GM12874 (cell line): ENCODE results near the gene FEN1.

ENCODE experiments used
- TF ChIP-seq, protein P1 (sequence below): IDR thresholded peaks from 2 replicates; pipeline ENCODE4 v1.5.1; 2011; ENCODE audit warnings: low read depth, mild to moderate bottlenecking, control low read depth, low read length, moderate library complexity; ENCODE audit not compliant: insufficient read depth

Gene FEN1

DNA sequence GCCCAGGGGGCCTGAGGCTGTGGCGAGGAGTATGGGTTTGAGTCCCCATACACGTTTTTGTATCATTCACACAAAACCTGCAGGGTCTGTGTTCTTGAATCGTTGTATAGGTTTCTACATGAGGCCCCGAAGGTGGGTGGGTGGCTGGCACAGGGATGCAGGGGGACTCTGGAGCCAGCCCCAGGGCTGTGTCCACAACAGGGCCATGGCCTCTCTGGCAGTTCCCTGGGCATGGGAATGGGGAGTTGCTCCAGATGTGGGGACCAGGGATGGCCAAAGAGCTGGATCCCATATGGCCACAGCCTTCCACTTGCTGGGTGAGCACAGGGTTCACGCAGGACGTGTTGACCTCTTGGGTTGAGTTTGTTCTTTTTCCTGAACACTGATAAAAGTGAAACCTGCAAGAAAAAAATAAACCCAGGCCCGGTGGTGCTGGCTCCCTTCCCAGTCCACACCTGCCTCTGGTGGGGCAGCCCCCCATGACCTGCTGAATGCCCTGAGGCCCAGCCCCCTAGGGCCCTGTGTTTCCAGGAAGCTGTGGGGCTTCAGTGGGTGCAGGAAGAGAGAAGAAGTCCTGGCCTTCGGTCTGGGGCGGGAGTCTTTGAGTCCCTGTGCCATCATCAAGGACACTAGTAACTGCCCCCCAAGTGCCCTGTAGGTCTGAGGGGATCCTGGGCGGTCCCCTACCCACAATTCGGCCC lies 24.2 kb upstream of the FEN1 start:
- TF ChIP-seq, protein P1, sequence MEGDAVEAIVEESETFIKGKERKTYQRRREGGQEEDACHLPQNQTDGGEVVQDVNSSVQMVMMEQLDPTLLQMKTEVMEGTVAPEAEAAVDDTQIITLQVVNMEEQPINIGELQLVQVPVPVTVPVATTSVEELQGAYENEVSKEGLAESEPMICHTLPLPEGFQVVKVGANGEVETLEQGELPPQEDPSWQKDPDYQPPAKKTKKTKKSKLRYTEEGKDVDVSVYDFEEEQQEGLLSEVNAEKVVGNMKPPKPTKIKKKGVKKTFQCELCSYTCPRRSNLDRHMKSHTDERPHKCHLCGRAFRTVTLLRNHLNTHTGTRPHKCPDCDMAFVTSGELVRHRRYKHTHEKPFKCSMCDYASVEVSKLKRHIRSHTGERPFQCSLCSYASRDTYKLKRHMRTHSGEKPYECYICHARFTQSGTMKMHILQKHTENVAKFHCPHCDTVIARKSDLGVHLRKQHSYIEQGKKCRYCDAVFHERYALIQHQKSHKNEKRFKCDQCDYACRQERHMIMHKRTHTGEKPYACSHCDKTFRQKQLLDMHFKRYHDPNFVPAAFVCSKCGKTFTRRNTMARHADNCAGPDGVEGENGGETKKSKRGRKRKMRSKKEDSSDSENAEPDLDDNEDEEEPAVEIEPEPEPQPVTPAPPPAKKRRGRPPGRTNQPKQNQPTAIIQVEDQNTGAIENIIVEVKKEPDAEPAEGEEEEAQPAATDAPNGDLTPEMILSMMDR, result no peak

GRCh38 chr11:61769169-61769920 lies 23.4 kb upstream of the FEN1 start:
- TF ChIP-seq, protein P1, result peak; percentile 24; the same call in 1 of the 2 replicates

- TF ChIP-seq, protein P1, result no peak
These were observed 22.6 kb upstream of the FEN1 start for GRCh38 chr11:61769946-61770683.

- TF ChIP-seq, protein P1, result no peak
These were observed 21.4 kb upstream of the FEN1 start for GRCh38 chr11:61771195-61771894.

GRCh38 chr11:61771985-61772455 lies 20.7 kb upstream of the FEN1 start:
- TF ChIP-seq, protein P1, result no peak

DNA sequence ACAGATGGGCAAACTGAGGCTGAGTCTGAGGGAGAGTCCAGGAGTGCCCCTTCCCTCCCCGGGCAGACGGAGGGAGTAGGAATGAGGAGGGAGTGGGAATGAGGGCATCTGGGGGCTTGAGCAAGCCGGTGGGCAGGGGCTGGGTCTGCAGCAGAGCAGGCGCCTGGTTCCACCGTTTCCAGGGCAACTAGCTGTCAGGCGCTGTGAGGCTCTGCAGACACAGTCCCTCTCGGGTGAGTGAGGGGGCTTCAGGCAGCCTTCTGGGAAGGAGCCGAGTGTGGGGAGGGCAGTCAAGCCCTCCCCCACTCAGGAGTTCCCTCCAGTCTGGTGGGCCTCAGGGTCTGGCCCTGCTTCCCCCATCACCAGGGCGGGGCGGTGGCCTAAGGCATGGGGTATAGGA lies 19.4 kb upstream of the FEN1 start:
- TF ChIP-seq, protein P1, result no peak
